Effector CD4-positive, alpha-beta T cell (primary cell): Measurements from ENCODE around the gene TANGO6.

Experiments
- DNase-seq: peaks from one replicate; pipeline ENCODE4 v3.0.0-alpha.2; 2020

The TANGO6 gene

DNA sequence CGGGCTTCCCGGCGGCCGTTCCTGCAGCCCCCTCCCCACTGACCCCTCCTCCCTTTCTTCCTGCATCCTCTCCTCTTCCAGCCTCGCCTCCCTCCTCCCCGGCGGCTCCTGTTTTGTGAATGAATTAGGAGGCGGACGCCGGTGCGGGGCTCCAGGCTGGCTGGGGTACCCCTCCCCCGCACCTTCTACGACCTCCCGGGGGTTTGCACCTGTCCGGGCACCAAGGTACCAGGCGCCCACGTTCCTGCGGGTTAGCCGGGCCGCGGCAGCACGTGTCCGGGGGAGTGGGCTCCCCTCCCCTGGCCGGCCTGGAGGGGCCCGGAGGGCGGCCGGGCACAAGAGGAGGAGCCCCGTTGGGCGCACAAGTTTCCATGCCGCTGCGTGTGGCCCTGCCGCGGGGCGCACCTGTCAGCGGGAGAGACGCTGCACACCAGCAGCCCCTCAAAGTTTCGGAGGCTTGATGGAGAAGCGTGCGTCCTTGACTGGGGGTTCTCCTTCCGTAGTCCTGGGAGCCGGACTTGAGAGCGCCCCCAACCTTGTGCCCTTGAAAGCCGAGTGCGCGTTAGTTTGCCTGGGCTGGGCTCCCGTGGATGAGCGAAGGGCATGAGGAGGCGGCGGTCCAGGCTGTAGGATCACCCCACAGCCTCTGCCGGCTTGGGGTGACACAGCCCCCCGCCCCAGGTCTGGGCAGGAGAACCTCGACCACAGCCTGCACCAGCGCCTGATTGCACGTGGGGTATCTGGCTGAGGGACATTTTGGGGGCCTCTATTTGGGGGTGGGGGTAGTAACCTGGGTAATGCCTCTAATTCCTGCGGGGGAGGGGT is 263.4 kb downstream of the TANGO6 start:
- DNase-seq = no peak

- no peak for DNase-seq
Measured at GRCh38 chr16:69107316-69107962, 264.1 kb downstream of the TANGO6 start.

DNA sequence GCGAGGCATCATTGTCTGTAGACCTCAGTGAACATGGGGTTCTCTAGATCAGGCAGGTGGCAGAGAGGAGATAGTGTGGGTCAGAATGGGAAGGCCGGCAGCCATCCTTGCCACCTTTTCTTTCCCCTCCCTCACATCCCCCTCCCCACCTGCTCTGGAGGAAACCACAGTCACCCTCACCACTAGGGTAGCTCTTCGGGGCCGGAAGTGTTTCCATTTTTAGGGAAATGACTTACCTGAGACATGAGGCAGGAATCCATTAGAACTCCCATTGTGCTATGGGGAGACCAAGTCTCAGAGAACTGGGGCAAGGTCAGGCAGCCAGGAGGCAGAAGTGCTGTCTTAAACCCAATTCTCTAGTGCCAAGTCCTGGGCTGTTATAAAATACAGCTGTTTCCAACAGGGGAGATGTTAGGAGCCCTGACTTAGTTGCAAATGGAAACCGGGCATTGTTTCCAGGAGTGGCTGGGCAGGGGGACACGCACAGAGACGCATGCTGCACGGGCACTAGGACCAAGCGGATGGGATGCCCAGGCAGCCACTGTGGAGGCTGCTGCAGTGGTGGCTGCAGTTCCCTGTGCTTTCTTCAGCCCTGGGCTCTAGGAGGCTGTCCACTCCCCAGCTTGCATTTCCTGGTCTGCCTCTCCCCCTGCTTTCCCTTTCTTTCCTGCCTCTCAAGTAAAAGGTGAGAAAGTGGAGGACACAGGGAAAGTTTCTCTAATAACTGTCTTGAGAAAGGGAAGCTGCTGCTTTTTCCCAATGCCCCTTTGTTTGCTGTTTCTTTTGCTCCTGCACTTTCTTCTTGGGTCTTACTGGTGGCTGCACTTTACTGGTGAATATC is 265.0 kb downstream of the TANGO6 start:
- no peak for DNase-seq

DNA sequence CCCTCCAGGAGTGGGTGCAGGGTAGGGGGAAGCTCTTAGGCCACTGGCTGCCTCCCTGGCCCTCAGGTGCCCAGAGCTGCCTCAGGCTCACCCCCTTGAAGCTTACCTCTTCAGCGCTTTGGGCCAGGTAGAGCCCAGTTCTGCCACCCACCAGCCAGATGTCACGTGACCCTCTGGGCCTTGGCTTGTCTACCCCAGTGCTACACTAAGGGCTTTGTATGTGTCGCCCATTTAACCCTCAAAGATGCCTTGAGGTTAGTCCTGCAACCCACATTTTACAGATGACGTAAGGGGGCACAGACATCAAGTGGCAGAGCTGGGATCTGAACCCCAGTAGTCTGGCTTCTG is 265.5 kb downstream of the TANGO6 start:
- no peak for DNase-seq

- DNase-seq = no peak
Measured at GRCh38 chr16:69109486-69110270, 266.3 kb downstream of the TANGO6 start.

GRCh38 chr16:69110406-69110805 is 267.1 kb downstream of the TANGO6 start:
- no peak for DNase-seq

- no peak for DNase-seq
Measured at GRCh38 chr16:69111216-69111875, 268.0 kb downstream of the TANGO6 start.

GRCh38 chr16:69111876-69112230 is 268.5 kb downstream of the TANGO6 start:
- no peak for DNase-seq

DNA sequence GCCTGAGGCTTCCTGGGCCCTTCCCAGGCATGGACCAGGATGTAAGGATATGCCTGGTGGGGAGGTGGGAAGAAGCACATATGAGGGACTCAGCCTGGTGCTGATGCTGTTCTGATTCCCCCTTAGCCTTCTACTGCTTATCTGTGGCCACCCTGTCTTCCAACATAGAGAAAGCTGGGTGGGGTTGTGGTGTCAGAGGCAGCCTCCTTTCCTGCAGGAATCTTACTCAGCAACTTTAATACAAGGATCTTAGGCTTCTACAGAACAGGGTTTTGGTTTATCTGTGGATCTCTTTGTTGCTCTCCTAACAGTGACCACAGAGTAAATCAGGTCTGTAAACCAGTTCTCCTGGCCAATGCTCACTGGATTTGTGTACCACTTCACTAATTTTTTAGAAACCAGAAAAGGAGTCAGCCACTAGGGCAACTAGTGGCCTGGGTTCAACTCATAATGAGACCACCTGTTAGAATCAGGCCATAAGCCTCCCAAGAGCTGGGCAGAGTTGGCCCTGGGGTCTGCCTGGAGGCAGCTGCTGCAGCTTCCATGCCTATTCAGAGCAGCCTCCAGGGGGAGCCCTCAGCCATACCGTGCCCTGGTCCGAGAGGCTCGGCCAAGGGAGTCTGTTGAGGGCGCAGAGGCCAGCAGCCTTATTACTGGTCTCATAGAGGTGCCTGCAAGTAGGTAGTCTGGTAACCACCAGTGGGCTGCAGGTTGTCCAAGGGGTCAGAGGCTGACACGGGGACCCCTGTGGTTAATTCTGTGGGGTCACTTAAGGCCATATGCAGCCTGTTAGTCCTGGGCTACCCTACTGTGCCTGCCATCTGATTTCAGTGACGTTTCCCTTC is 269.2 kb downstream of the TANGO6 start:
- peak; percentile 18 for DNase-seq

DNA sequence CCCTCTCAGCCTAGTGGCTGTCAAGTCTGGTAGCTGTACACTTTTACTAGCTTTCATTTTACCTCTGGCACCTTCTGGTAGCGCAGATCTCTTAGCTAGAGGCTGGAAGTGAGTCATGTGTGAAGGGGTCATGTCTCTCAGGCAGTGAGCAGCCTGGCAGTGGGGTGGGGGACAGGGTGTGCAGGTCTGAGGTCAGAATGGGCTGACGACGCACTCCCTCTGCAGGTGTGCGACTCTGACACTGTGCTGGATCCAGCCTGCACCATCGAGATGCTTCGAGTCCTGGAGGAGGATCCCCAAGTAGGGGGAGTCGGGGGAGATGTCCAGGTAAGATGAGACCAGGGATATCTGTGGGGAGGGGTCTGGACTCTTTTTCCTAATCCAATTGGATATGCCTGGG is 269.9 kb downstream of the TANGO6 start:
- DNase-seq = no peak

DNA sequence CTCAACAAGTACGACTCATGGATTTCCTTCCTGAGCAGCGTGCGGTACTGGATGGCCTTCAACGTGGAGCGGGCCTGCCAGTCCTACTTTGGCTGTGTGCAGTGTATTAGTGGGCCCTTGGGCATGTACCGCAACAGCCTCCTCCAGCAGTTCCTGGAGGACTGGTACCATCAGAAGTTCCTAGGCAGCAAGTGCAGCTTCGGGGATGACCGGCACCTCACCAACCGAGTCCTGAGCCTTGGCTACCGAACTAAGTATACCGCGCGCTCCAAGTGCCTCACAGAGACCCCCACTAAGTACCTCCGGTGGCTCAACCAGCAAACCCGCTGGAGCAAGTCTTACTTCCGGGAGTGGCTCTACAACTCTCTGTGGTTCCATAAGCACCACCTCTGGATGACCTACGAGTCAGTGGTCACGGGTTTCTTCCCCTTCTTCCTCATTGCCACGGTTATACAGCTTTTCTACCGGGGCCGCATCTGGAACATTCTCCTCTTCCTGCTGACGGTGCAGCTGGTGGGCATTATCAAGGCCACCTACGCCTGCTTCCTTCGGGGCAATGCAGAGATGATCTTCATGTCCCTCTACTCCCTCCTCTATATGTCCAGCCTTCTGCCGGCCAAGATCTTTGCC is 271.1 kb downstream of the TANGO6 start:
- DNase-seq = no peak

DNA sequence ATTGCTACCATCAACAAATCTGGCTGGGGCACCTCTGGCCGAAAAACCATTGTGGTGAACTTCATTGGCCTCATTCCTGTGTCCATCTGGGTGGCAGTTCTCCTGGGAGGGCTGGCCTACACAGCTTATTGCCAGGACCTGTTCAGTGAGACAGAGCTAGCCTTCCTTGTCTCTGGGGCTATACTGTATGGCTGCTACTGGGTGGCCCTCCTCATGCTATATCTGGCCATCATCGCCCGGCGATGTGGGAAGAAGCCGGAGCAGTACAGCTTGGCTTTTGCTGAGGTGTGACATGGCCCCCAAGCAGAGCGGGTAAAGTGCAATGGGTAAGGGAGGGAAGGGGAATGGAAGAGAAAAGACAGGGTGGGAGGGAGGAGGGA is 271.6 kb downstream of the TANGO6 start:
- DNase-seq = no peak

DNA sequence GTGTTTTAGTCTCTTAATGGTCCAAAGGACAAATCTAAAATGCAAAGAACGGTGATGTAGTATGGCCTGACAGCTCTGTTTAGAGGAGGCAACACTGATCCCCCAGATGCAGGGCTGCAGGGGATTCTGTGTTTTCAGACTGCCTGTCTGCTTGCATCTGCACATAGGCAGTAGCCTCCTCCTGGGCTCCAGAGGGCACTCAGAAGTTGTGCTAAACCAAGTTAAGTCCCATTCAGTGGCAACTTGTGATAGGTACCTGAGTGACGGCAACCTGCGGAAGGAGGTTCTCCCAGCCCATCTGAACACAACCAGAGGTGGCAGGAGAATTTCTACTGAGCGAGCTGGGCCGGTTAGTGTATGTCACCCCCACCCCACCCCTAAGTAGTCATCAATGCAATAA is 272.0 kb downstream of the TANGO6 start:
- DNase-seq = no peak

- no peak for DNase-seq
Measured at GRCh38 chr16:69115837-69116236, 272.5 kb downstream of the TANGO6 start.

DNA sequence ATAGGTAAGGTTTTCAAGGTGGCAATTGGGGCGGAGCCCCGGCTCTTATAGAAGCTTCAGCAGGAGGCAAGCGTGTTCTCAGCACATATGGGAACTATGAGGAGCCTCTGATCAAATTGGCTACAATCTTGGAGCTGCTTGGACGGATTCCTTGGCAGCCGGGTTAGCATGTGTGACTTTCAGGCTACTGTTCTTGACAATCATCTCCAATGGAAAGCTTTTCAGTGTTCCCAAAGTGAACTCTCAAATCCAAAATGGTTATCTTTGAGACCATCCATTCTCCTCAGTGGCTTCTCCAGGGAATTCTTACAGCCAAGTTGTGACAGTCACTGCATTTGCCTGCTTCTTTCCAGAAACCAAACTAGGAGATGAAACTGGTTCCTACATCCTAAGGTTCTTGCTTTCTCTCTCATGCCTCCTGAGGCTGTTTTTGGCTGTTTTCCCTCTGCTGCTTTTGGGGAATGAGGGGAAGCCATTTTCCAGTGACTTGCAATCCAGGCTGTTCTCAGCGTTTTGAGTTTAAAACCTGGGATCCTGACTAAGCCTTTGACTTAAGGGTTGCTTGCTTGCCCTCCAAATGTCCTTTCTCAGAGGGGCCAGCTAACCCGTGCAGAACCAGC is 273.0 kb downstream of the TANGO6 start:
- DNase-seq = no peak

- DNase-seq = no peak
Measured at GRCh38 chr16:69116906-69117305, 273.6 kb downstream of the TANGO6 start.

DNA sequence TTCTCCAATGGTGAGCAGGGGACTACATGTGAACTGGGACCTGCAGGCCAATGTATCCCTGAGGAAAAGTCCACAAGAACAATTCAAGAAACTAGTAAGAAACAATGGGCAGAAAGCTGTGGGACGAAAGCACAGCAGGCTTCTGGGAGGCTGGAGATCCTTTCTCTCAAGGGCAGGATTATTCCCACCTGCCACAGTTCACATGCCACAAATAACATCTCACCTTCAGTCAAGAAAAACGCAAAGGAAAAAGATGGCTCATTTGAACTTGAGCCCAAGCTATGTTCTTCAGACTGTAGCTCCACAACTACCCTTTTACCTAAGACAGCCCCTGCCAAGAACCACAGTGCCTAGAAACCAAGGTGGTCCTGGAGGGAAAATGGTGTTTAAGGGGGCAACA is 275.1 kb downstream of the TANGO6 start:
- no peak for DNase-seq

DNA sequence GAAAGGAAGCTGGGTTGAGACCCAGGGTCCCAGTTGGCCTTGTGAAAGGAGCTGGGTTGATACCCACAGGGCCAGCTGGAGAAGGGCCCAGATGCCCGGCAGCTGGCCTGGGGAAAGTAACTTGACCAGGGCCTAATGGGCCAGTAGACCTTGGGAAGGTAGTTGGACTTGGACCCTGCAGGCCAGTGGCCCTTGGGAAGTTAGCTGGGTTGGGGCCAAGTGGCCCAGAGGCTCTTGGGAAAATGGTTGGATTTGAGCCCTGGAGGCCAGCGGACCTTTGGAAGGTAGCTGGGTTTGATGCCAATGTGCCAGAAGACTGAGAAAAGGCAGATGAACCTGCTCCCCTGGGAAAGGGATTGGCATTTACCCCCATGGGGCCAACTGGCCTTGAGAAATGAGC is 275.7 kb downstream of the TANGO6 start:
- DNase-seq = no peak

DNA sequence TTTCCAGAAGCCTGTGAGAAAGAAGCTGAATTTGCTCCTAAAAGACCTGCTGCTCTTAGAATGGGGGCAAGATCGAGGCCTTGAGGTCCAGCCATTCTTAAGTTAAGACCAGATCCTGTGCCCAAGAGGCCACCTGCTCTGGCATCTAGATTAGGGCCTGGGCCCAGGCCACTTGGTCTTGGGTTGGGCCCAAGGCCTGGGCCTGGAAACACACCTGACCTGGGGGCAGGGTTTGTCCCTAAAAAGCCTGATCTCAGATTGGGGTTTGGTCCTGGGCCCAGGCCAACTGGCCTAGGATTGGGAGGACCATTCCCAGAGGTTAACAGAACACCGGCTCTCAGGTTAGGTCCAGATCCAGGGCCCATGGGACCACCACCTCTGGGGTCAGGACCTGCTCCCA is 276.2 kb downstream of the TANGO6 start:
- no peak for DNase-seq

- no peak for DNase-seq
Measured at GRCh38 chr16:69120096-69120664, 276.8 kb downstream of the TANGO6 start.
